Spleen (tissue), 11 donors: Measurements from ENCODE around the gene ADAMTS4. TPM values are rescaled to one million over a fixed set of nuclear protein-coding genes. Genes with fewer than 3 reads are reported as not detected.

Experiments
- DNase-seq: peaks from one replicate; pipeline ENCODE4 v3.0.0-alpha.2; 2020
- H3K27ac ChIP-seq, 8 donors: fragments of 200-600 bp; sonication (generic) in 7 of 8; 1 replicate in 4 of 8; 2 replicates in 4 of 8; pipeline versions ENCODE4 v1.5.0 to v1.8.0; 2016 to 2021; ENCODE audit warnings: inconsistent platforms in 4 of 8, mild to moderate bottlenecking in 4 of 8, moderate library complexity in 1 of 8
- H3K27me3 ChIP-seq, 7 donors: fragments of 200-600 bp; sonication (generic) in 6 of 7; replicated peaks in 1 of 7; 1 replicate in 4 of 7; 2 replicates in 3 of 7; pipeline versions ENCODE4 v1.5.0 to v1.8.0; 2016 to 2021; ENCODE audit warnings: inconsistent platforms in 3 of 7, mild to moderate bottlenecking in 1 of 7
- H3K36me3 ChIP-seq, 6 donors: fragments of 200-600 bp; sonication (generic) in 5 of 6; 1 replicate in 4 of 6; 2 replicates in 2 of 6; pipeline versions ENCODE4 v1.5.0 to v1.8.0; 2016 to 2021; ENCODE audit warnings: inconsistent platforms in 2 of 6
- H3K4me1 ChIP-seq, 6 donors: fragments of 200-600 bp; sonication (generic) in 5 of 6; 1 replicate in 3 of 6; 2 replicates in 3 of 6; pipeline versions ENCODE4 v1.5.0 to v1.8.0; 2016 to 2021; ENCODE audit warnings: inconsistent platforms in 3 of 6
- H3K4me3 ChIP-seq, 8 donors: fragments of 200-600 bp; sonication (generic) in 7 of 8; 1 replicate in 4 of 8; 2 replicates in 4 of 8; pipeline versions ENCODE4 v1.5.0 to v1.8.0; 2016 to 2021; ENCODE audit warnings: inconsistent platforms in 4 of 8, mild to moderate bottlenecking in 4 of 8, moderate library complexity in 2 of 8
- H3K9me3 ChIP-seq, 8 donors: fragments of 200-600 bp; sonication (generic) in 7 of 8; 1 replicate in 4 of 8; 2 replicates in 4 of 8; pipeline versions ENCODE4 v1.5.0 to v1.8.0; 2016 to 2021; ENCODE audit warnings: inconsistent platforms in 4 of 8
- POLR2A ChIP-seq, 3 donors: fragments of 450-650 bp; IDR thresholded peaks; one replicate each; pipeline ENCODE4 v1.5.1; 2017; ENCODE audit warnings: antibody characterized with exemption in 3 of 3, mild to moderate bottlenecking in 1 of 3
- POLR2AphosphoS5 ChIP-seq, 3 donors: sonication (generic); formaldehyde crosslinking; IDR thresholded peaks; one replicate each; pipeline ENCODE4 v1.5.1; 2017; ENCODE audit warnings: antibody characterized with exemption in 3 of 3
- WGBS, 5 donors: extraction: QIAGEN DNeasy Blood & Tissue Kit in 3 of 5; methylation state at CpG; one replicate each; pipeline versions ENCODE4 v1.1.5 to v1.1.7; 2013 to 2018; 5-methylcytosine and 5-hydroxymethylcytosine counted together
- intact Hi-C: fragments of 100-400 bp; cut with DNase I; formaldehyde crosslinking; loops from one replicate; pipeline ENCODE4 v1.15.0; 2023; ENCODE audit warnings: low total_unique reads
- polyA plus RNA-seq, 3 donors: library from polyadenylated mRNA; stranded (reverse); fragments of 200-250 nt; gene quantifications; one replicate each; pipeline ENCODE4 v1.2.1, GENCODE V29; 2013
- total RNA-seq, 7 donors: library from RNA; depleted of rRNA in 3 of 7; stranded (reverse); fragments of >200 nt in 3 of 7; fragmentation: NEBNext Ultra II Directional in 4 of 7; extraction: Animal tissue kit (Norgen Biotek cat#: 25700) in 4 of 7; gene quantifications; one replicate each; pipeline versions ENCODE4 v1.1.0 to v1.2.1, GENCODE V29; 2016 to 2021
- TF ChIP-seq, protein P1 (sequence below), 11 experiments: fragments of 200-600 bp in 7 of 11; fragments of 450-650 bp in 4 of 11; sonication (generic) in 4 of 11; IDR thresholded peaks in 8 of 11; conservative IDR thresholded peaks in 3 of 11; 1 replicate in 7 of 11; 2 replicates in 4 of 11; pipeline versions ENCODE4 v1.4.0 to v1.8.0; 2016 to 2021; ENCODE audit warnings: antibody characterized with exemption in 11 of 11, inconsistent platforms in 4 of 11, mild to moderate bottlenecking in 1 of 11
- donor health status: healthy with polysubstance abuse.
- donor health status: DM: no; HTN: no; CAD: no; lungs with moderate emphysema.
- donor health status: DM: no; HTN: no; CAD: no.
- donor health status: Bipolar disorder and iron deficiency.
- donor health status: healthy.
- donor health status: DM: no; HTN: no; CAD: no.
- donor health status: DM: yes; HTN: yes; CAD: no.

The ADAMTS4 gene
- total and polyA plus RNA-seq, 10 donors: 0.26 to 37.8 (median 4.0) TPM

DNA sequence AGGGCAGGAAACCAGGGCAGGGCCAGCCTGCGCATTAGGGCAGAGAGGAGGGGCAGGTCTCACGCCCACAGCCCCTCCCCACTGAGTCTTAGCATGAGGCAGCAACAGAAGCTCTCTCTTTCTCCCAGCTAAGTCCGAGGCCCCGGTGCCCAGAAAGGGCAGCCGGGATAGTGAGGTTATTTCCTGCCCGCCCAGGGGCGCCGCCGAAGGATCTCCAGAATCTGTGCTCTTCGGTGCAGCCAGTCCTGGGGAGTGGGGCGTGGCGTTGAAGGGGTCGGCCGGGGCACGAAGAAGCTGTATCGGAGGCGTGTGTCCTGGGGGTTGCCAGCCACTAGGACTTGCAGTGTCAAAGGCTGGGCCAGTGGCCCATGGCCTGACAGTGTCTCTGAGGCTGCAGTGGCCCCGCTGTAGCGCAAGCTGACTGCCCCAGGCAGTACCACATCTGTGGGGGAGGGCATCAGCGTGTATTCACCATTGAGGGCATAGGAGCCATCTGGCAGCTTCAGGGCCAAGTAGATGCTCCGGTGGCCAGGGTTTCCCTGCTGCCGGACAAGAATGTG, 7.8 kb downstream of the ADAMTS4 start:
- DNase-seq: peak; percentile 80
- H3K36me3 ChIP-seq: peaks cover 0 to 8% (median 0%) of the 10 kb centered on the region in 6 donors
- H3K27me3 ChIP-seq: no peaks in the 10 kb centered on the region
- peak overlapping the region in 3 of 8 donors; percentile 9 to 55 (median 9) for H3K27ac ChIP-seq
- intact Hi-C loops: no loop called here
- H3K4me3 ChIP-seq: no peak overlapping the region
- 65 to 87% (median 84%) methylated on average over 20 to 22 of the region's 22 CpGs for WGBS, 5 donors
- peaks cover 47 to 94% (median 82%) of the 10 kb centered on the region in 6 donors for H3K4me1 ChIP-seq
- TF ChIP-seq, protein P1, sequence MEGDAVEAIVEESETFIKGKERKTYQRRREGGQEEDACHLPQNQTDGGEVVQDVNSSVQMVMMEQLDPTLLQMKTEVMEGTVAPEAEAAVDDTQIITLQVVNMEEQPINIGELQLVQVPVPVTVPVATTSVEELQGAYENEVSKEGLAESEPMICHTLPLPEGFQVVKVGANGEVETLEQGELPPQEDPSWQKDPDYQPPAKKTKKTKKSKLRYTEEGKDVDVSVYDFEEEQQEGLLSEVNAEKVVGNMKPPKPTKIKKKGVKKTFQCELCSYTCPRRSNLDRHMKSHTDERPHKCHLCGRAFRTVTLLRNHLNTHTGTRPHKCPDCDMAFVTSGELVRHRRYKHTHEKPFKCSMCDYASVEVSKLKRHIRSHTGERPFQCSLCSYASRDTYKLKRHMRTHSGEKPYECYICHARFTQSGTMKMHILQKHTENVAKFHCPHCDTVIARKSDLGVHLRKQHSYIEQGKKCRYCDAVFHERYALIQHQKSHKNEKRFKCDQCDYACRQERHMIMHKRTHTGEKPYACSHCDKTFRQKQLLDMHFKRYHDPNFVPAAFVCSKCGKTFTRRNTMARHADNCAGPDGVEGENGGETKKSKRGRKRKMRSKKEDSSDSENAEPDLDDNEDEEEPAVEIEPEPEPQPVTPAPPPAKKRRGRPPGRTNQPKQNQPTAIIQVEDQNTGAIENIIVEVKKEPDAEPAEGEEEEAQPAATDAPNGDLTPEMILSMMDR (IDR thresholded peaks at IDR 0.05 in 8 of 11, conservative IDR thresholded peaks at IDR 0.05 in 3 of 11): no peak
- TF ChIP-seq POLR2AphosphoS5 (IDR thresholded peaks at IDR 0.05) (peak in 2 of 3 donors; percentile 9 to 25), POLR2A (IDR thresholded peaks at IDR 0.05) (no peak)
- H3K9me3 ChIP-seq: no peaks in the 10 kb centered on the region

DNA sequence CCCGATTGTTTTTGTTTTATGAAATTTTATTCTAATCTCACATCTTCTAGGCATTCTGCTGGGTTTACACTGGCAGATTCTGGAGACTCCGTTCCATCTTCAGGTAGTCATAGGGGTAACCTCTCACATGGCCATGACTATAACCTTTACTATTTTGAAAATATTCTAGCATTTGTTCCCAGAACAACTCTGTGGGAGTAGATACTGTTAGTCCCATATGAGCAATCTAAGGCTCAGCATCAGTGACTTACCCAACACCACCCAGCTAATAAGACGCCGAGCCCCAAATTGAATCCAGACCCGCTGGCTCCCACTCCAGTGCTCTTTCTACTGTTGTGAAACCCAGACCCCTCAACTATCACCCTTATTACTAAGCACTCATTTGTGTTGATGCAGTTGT, 9.8 kb downstream of the ADAMTS4 start:
- no peak overlapping the region for H3K4me3 ChIP-seq
- intact Hi-C loops: no loop called here
- WGBS, 5 donors: 95 to 99% (median 98%) methylated on average over 5 of the region's 5 CpGs
- no peaks in the 10 kb centered on the region for H3K9me3 ChIP-seq
- peaks cover 46 to 94% (median 82%) of the 10 kb centered on the region in 6 donors for H3K4me1 ChIP-seq
- peak; percentile 27 for DNase-seq
- peaks cover 0 to 8% (median 0%) of the 10 kb centered on the region in 6 donors for H3K36me3 ChIP-seq
- H3K27me3 ChIP-seq: no peaks in the 10 kb centered on the region
- peak overlapping the region in 2 of 8 donors; percentile 15 to 91 for H3K27ac ChIP-seq
- TF ChIP-seq POLR2A (IDR thresholded peaks at IDR 0.05) (no peak), POLR2AphosphoS5 (IDR thresholded peaks at IDR 0.05) (peak in 1 of 3 donors; percentile 7)
- TF ChIP-seq, protein P1 (IDR thresholded peaks at IDR 0.05 in 8 of 11, conservative IDR thresholded peaks at IDR 0.05 in 3 of 11): no peak

DNA sequence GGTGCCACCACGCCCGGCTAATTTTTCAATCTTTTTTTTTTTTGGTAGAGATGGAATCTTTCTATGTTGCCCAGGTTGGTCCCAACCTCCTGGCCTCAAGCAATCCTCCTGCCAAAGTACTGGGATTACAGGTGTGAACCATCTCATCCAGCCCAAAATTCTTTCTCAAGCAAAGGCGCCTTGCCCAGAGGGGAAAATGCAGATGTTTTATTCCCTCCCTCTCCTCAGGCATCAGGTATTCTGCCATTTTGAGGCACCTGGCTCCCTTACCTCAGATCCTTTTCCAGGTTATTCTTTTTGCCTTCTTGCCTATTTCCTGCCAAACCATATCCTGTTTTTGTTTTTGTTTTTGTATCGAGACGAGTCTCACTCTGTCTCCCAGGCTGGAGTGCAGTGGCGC, 10.5 kb downstream of the ADAMTS4 start:
- Histone ChIP-seq H3K9me3 (no peaks in the 10 kb centered on the region), H3K4me1 (peaks cover 45 to 94% (median 80%) of the 10 kb centered on the region in 6 donors), H3K27me3 (no peaks in the 10 kb centered on the region), H3K36me3 (peaks cover 0 to 8% (median 0%) of the 10 kb centered on the region in 6 donors), H3K4me3 (no peak overlapping the region), H3K27ac (peak overlapping the region in 5 of 8 donors; percentile 89 to 92 (median 92))
- TF ChIP-seq POLR2AphosphoS5 (IDR thresholded peaks at IDR 0.05) (no peak), POLR2A (IDR thresholded peaks at IDR 0.05) (no peak)
- TF ChIP-seq, protein P1 (IDR thresholded peaks at IDR 0.05 in 8 of 11, conservative IDR thresholded peaks at IDR 0.05 in 3 of 11): no peak
- DNase-seq: no peak
- 72 to 78% (median 76%) methylated on average over 6 of the region's 6 CpGs for WGBS, 5 donors
- intact Hi-C loops: no loop called here

DNA sequence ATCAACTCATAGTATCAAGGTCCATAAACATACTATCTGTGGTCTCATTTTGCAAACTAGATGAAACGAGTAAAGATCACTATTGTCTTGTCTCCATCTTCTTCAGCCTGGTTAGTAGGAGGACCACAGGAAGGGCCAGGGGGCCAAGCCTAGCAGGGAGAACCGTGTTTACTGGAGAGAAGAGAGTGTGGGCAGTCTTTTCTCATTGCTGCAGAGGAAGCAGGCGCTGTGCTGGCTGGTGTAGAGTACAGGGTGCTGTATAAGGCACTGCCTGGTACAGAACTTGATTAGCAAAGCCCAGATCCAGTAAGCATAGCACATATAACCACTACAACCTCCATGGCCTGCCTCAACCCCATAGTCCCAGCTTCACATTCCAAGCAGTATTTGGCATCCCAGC, 11.5 kb downstream of the ADAMTS4 start:
- TF ChIP-seq, protein P1 (IDR thresholded peaks at IDR 0.05 in 8 of 11, conservative IDR thresholded peaks at IDR 0.05 in 3 of 11): no peak
- TF ChIP-seq POLR2AphosphoS5 (IDR thresholded peaks at IDR 0.05): no peak
- no peak for TF ChIP-seq POLR2A (IDR thresholded peaks at IDR 0.05)
- peaks cover 0 to 8% (median 0%) of the 10 kb centered on the region in 6 donors for H3K36me3 ChIP-seq
- intact Hi-C loops: no loop called here
- no peak overlapping the region for H3K4me3 ChIP-seq
- H3K4me1 ChIP-seq: peaks cover 45 to 94% (median 80%) of the 10 kb centered on the region in 6 donors
- WGBS, 5 donors: 54 to 67% (median 60%) methylated on average over 3 of the region's 3 CpGs
- peak overlapping the region; percentile 76 to 92 (median 91) for H3K27ac ChIP-seq
- DNase-seq: peak; percentile 77
- H3K9me3 ChIP-seq: no peaks in the 10 kb centered on the region
- H3K27me3 ChIP-seq: no peaks in the 10 kb centered on the region
